ENCODE data around the gene SLC6A11. TPM values are rescaled to one million over a fixed set of nuclear protein-coding genes. Genes with fewer than 3 reads are reported as not detected.

The SLC6A11 gene
- total RNA-seq, 1 donor from 2014 or later, result 0.19 TPM

DNA sequence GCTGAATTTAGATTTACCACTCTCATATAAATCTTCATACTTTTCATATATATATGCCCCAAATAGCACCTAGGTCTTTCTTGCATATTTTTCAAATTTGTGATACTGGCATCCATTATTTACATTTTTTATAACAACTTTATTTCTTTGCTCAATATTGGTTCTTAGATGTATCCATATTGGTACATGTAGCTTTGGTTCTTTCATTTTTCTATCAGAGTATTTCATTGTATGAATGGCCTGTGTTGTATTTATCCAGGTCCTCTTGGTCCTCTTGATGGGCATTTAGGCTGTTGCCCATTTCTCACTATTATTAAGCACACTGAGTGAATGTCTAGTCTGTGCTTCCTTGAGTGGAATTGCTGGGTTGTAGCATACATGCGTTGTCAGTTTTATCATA is 8.4 kb downstream of the SLC6A11 start:
- Mint-ChIP-seq H3K9me3 (ENCODE audit: low read depth) (peaks cover 3% of the 10 kb centered on the region), H3K4me3 (ENCODE audit: low read depth) (no peak overlapping the region), H3K27ac (no peak overlapping the region), H3K4me1 (ENCODE audit: low read depth) (peaks cover 16% of the 10 kb centered on the region), H3K27me3 (peaks cover 40% of the 10 kb centered on the region), H3K36me3 (ENCODE audit: insufficient read depth) (no peaks in the 10 kb centered on the region)
- no peak for DNase-seq (ENCODE audit: low spot score, unreplicated experiment)
- TF ChIP-seq CTCF (IDR thresholded peaks at IDR 0.05; ENCODE audit: unreplicated experiment), result no peak

DNA sequence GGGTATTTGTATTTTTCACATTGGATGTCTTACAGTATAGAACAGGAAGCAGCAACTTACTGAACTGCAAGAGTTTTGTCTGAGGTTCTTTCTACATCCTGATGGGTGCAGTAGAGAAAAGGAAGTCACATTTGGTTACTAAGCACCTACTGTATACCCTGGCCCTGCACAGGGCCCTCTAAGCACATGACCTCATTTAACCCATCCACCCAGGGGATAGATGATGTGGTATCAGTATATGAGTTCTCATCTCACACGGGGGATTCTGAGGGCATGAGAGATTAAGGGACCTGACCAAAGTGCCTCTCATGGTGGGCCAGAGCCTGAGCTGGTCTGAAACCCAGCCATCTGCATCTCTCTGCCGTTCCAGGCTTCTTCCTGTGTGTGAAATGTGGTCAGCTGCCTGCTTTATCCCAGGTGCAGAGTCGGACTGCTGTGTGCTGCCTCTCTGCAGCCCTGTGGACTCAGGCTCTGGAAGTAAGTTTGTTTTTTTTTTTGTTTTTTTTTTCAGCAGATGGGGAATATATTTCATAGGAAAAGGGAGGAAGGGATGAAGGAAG is 17.9 kb downstream of the SLC6A11 start:
- no peak for DNase-seq (ENCODE audit: low spot score, unreplicated experiment)
- no peak for TF ChIP-seq CTCF (IDR thresholded peaks at IDR 0.05; ENCODE audit: unreplicated experiment)
- Mint-ChIP-seq H3K27ac (no peak overlapping the region), H3K9me3 (ENCODE audit: low read depth) (no peaks in the 10 kb centered on the region), H3K36me3 (ENCODE audit: insufficient read depth) (no peaks in the 10 kb centered on the region), H3K4me1 (ENCODE audit: low read depth) (no peaks in the 10 kb centered on the region), H3K27me3 (peaks cover 37% of the 10 kb centered on the region), H3K4me3 (ENCODE audit: low read depth) (no peak overlapping the region)

DNA sequence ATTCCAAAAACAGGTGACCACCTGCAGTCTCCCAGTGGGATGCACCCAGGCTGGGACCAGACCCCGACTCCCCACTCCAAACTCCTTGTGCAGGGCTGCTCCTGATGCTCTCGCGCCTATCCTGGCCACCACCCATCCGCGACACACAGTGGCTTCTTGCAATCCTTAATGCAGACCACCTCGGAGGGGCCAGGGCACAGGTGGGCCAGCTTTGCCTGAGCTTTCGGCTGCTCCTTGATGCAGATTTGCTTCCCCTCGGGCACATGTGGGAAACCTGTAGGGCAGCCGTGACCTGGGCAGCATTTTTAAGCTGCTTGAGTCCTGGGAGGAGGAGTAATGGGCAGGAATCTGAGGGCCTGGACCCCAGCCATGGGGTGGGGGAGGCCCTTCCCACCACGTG is 18.9 kb downstream of the SLC6A11 start:
- no peak for DNase-seq (ENCODE audit: low spot score, unreplicated experiment)
- Mint-ChIP-seq H3K27me3 (peaks cover 46% of the 10 kb centered on the region), H3K36me3 (ENCODE audit: insufficient read depth) (no peaks in the 10 kb centered on the region), H3K9me3 (ENCODE audit: low read depth) (no peaks in the 10 kb centered on the region), H3K27ac (no peak overlapping the region), H3K4me3 (ENCODE audit: low read depth) (no peak overlapping the region), H3K4me1 (ENCODE audit: low read depth) (no peaks in the 10 kb centered on the region)
- TF ChIP-seq CTCF (IDR thresholded peaks at IDR 0.05; ENCODE audit: unreplicated experiment), result no peak

GRCh38 chr3:10835406-10835805 is 19.4 kb downstream of the SLC6A11 start:
- H3K9me3 Mint-ChIP-seq (ENCODE audit: low read depth), result no peaks in the 10 kb centered on the region
- H3K4me3 Mint-ChIP-seq (ENCODE audit: low read depth), result no peak overlapping the region
- DNase-seq (ENCODE audit: low spot score, unreplicated experiment), result no peak
- no peak for TF ChIP-seq CTCF (IDR thresholded peaks at IDR 0.05; ENCODE audit: unreplicated experiment)
- H3K36me3 Mint-ChIP-seq (ENCODE audit: insufficient read depth), result no peaks in the 10 kb centered on the region
- peak overlapping the region; percentile 48 for H3K27ac Mint-ChIP-seq
- peaks cover 46% of the 10 kb centered on the region for H3K27me3 Mint-ChIP-seq
- no peaks in the 10 kb centered on the region for H3K4me1 Mint-ChIP-seq (ENCODE audit: low read depth)

DNA sequence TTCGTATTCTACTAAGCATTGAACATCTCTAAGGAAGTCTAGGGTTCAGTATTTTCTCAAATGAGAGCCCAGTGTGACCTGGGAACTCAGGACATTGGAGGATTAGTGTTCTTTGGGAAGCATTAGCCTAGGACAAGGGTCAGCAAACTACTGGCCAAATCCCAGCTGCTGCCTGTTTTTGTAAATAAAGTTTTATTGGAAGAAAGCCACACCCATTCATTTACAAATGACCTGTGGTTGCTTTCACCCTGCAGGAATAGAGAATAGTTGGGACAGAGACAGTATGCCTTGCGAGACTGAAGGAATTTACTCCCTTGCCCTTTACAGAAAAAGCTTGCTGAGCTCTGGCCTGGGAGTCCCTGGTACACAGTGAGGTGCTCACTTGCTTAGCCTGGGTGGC is 20.6 kb downstream of the SLC6A11 start:
- TF ChIP-seq CTCF (IDR thresholded peaks at IDR 0.05; ENCODE audit: unreplicated experiment), result no peak
- Mint-ChIP-seq H3K4me1 (ENCODE audit: low read depth) (no peaks in the 10 kb centered on the region), H3K9me3 (ENCODE audit: low read depth) (no peaks in the 10 kb centered on the region), H3K36me3 (ENCODE audit: insufficient read depth) (no peaks in the 10 kb centered on the region), H3K4me3 (ENCODE audit: low read depth) (no peak overlapping the region), H3K27ac (no peak overlapping the region), H3K27me3 (peaks cover 53% of the 10 kb centered on the region)
- DNase-seq (ENCODE audit: low spot score, unreplicated experiment), result no peak
